PC-9 (cell line): ENCODE measurements around the gene SHH.

Experiments used
- EZH2 ChIP-seq: fragments of 200-600 bp; sonication (generic); IDR thresholded peaks from 2 replicates; pipeline ENCODE4 v1.8.0; 2017; ENCODE audit warnings: antibody characterized with exemption, low read depth
- TF ChIP-seq, protein P1 (sequence below): fragments of 200-600 bp; sonication (generic); conservative IDR thresholded peaks from 2 replicates; pipeline ENCODE4 v1.6.1; 2017; ENCODE audit warnings: mixed run types, antibody characterized with exemption, mild to moderate bottlenecking, moderate library complexity

DNA sequence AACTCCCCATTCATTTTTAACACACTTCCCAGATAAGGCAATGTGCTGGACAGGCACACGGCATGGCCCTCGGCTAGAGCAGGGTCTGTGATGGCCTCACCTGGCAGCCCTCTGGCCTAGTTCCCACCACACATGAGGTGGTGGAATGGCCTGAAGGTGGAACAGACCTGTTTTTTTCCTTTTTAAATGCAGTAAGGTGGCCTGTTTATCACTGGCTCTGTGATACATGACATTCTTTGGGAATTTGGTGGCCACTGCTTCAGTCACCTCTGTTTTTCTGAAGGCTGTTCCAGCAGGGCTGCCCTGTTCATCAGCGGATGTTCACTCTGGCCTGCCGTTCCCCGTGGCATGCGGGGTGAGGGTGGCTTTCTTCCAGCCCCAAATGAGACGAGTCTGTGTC lies 36.6 kb downstream of the SHH start:
- TF ChIP-seq, protein P1, sequence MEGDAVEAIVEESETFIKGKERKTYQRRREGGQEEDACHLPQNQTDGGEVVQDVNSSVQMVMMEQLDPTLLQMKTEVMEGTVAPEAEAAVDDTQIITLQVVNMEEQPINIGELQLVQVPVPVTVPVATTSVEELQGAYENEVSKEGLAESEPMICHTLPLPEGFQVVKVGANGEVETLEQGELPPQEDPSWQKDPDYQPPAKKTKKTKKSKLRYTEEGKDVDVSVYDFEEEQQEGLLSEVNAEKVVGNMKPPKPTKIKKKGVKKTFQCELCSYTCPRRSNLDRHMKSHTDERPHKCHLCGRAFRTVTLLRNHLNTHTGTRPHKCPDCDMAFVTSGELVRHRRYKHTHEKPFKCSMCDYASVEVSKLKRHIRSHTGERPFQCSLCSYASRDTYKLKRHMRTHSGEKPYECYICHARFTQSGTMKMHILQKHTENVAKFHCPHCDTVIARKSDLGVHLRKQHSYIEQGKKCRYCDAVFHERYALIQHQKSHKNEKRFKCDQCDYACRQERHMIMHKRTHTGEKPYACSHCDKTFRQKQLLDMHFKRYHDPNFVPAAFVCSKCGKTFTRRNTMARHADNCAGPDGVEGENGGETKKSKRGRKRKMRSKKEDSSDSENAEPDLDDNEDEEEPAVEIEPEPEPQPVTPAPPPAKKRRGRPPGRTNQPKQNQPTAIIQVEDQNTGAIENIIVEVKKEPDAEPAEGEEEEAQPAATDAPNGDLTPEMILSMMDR, result no peak
- no peak for TF ChIP-seq EZH2
